NCI-H2227 (cell line): ENCODE data around the gene ATP6V0E2.

Experiments used
- DNase-seq: peaks from one replicate; lab custom pipeline; 2025; ENCODE audit not compliant: unreplicated experiment; lab: John Stamatoyannopoulos, UW

ATP6V0E2 gene

DNA sequence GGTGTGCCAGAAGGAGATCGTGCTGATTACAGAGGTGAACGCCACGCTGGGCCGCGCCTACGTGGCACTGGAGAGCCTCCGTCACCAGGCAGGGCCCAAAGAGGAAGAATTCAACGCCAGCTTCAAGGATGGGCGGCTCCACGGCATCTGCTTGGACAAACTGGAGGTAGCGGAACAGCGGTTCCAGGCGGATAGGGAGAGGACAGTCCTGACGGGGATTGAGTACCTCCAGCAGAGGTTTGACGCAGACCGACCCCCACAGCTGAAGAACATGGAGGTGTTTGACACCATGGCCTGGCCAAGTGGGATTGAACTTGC is 12.1 kb upstream of the ATP6V0E2 start:
- no peak for DNase-seq

- no peak for DNase-seq
These were observed 11.6 kb upstream of the ATP6V0E2 start for GRCh38 chr7:149862156-149862555.

DNA sequence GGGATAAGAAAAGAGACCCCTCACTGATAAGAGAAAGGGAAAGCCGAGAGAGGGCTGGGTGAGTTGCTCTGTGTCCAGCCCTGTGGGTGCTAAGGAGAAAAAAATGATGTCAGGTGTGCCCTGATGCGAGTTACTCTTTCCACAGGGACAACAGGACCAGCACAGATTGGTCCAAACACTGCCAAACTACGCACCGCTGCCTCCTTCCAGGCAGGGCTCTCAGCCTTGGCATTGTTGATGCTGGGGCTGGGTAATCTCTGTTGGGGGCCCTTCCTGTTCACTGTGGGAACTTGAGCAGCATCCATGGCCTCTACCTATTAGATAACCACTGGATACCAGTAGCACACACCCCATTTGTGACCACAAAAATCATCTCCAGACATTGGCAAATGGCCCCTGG is 10.3 kb upstream of the ATP6V0E2 start:
- no peak for DNase-seq

GRCh38 chr7:149864023-149864422 is 9.7 kb upstream of the ATP6V0E2 start:
- no peak for DNase-seq

GRCh38 chr7:149864751-149865150 is 9.0 kb upstream of the ATP6V0E2 start:
- DNase-seq = no peak

DNA sequence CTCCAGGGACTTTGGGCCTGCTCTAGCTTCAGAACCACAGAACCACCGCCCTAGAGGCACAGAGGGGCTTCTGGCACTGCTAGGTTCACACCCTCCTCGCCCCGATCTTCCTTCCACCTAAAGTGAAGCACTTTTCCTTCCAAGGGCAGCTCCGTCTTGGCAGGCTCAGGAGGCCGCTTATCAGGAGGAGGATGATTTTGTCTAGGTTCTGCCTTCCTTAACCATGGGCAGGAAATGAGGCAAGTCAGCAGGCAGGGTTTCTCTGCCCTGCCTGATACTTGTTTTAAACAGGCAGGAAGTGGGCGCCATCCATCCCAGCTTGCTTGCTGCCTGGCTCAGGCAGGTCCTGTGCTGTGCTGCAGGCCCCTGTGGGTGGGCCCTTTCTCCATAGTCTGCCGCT is 8.3 kb upstream of the ATP6V0E2 start:
- DNase-seq = no peak

DNA sequence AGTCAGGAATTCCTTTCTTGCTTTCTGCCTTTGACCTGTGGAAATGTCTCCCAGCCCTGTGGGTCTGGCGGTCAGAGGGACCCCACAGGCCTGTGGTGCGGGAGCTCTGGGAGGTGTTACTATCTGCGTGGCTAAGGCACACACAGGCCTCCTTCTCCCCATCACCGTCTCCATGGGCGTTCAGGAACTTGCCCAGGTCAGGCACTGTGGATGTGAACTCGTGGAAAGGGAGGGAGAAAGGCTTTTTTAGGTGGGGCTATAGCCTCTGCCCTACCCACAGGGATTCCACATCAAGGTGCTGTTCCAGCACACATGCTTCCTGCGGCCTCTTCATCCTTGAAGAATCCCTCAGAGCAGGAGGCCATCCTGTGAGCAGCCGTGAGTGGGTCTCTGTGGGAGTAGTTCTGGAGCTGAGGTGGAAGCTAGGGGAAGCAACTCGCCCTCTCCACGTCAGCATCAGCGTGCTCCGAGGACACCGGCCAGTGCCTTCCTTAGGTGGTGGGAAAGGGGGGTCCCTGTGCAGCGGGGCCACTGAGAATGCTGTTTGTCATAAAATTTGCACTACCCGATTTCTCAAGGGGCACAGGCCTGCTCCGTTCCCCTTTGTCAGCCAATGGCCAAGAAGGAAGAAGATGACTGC is 7.5 kb upstream of the ATP6V0E2 start:
- no peak for DNase-seq

DNA sequence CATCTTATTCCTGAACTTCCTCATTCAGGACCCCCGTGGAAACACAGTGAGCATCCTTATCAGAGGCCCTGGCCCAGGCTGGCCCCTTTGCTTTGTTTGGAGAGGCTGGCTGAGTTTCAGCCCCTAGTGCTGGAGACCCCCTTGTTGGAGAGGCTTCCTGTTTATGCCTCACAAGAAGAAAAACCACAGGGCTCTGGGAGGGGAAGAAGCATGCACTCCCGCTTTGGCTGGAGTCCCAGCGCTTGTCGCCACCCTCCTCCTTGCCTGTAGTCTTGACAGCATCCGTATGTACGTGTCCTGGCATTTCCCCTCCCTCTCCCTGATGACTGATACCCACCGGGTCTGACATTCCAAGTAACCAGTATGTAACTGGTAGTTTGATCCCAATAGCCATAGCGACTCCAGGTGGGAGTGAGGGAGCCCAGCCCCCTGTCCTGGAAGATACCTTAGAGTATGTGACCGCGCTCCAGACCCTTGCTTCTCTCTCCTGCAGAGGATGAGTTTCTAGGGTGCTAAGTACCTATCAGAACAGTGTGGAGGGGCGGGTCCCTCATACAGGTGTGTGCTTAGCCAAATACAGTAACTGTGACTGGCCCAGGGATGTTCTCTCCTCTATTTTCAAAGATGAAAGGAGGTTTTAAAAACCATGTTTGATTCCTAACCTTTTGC is 6.9 kb upstream of the ATP6V0E2 start:
- no peak for DNase-seq

- no peak for DNase-seq
These were observed 5.8 kb upstream of the ATP6V0E2 start for GRCh38 chr7:149867762-149868622.

DNA sequence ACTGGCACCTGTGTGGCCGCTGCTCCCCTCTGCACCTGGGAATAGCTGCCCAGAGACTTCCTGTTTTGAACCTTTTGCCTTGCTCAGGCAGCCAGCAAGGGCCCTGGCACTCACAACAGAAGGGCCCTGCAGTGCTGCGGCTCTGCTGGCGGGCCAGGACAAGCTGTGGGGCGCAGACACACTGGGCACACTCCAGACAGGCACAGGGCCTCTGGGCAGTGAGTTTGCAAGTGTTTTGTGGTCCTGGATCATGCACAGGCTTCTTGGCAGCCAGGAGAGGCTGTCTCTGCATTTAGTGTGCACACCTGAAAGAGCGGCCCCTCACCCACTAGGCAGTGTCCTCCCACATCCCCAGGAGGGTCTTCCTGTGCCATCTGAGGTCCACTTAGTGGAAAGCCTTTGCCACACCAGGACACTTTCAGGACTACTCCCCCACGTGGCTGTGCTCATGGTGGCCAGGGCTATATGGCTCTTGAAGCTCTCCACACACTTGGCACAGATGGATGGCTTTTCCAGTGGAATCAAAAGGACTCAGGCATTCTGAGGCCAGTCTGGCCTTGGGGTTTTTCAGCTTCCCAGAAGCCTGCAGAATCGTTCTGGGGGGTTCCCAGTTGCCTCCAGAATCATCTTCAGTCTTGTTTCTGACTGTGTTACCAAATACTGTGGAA is 5.0 kb upstream of the ATP6V0E2 start:
- no peak for DNase-seq

GRCh38 chr7:149869291-149869650 is 4.5 kb upstream of the ATP6V0E2 start:
- no peak for DNase-seq

GRCh38 chr7:149869867-149870266 is 3.9 kb upstream of the ATP6V0E2 start:
- no peak for DNase-seq

GRCh38 chr7:149870274-149870673 is 3.5 kb upstream of the ATP6V0E2 start:
- DNase-seq = no peak

GRCh38 chr7:149870701-149871483 is 2.9 kb upstream of the ATP6V0E2 start:
- DNase-seq = no peak

GRCh38 chr7:149871576-149871975 is 2.2 kb upstream of the ATP6V0E2 start:
- DNase-seq = no peak

DNA sequence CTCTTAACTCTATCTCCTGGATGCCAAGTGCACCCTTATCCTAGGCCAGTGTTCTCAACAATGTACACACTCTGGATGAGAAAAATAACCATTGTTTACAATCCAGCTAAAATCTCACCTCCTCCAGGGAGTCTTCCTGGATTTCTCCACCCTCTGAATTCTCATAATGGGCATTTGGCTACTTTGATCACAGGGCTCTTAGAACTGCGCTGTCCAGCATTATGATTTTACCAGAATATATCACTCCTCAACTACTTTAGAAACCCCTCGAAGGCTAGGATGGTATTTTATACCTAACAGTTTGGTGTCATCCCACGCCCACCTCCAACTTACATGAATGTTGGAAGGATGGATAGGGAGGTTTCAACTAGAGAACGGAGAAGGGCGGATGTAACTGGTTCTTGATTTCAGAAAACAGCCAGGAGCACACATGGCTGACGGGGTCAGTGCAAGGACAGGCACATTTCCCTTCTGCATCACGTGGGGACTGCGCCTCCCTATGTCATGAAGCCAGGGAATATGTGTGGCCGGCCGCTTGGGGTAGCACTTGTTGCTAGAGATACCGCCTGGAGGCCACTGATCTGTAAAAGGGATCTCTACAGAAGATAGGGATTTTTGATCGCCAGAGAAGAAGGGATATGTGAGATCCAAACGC is 1.2 kb upstream of the ATP6V0E2 start:
- peak; percentile 85 for DNase-seq

DNA sequence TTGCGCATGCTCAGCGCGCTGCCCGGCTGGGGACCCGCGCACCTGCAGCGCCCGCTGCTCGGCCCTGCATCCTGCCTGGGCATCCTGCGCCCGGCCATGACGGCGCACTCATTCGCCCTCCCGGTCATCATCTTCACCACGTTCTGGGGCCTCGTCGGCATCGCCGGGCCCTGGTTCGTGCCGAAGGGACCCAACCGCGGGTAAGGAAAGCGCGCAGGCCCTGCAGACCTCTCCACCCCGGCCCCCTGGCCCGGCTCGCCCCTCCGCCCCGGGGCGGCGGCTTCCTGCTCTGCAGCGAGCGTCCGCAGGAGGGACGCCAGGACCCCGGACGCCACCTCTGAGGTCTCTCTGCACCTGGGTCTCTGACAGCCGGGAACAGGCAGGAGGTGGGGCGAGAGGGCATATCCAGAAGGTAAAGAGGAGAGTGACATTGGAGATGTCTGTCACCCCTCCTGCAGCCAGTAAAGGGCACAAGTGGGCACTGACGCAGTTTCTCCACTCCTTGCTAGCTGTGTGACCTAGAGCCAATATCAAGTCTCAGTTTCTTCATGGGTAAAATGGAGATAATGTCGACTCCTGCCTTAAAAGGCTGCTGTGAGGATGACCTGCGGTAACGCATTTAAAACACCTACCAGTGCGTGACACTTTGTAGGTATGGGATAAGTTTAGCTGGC is 338 bp downstream of the ATP6V0E2 start:
- no peak for DNase-seq

- no peak for DNase-seq
These were observed 867 bp downstream of the ATP6V0E2 start for GRCh38 chr7:149874644-149875028.

- no peak for DNase-seq
These were observed 1.6 kb downstream of the ATP6V0E2 start for GRCh38 chr7:149875396-149875795.
